ENCODE data around the gene CUBN.

DNA sequence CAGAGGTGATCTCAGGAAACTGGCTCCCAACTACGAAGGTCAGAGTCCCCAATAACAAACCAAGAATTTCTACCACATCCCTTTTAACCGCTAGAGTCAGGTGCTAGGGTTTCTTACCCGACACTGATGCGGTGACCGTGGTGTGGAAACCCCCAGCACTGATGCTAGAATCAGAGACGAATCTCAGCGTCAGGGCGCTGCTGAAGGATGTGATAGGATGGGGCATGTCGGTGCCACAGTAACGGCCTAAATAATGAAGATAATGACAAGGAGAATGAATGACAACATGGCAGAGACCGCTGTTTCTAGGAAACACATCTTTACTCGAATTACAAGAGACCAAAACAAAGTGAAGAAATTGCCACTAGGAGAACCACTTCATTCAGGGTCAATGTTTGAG, 181.2 kb downstream of the CUBN start:
- no peak for TF ChIP-seq MYC (CRISPR knock-in tag; IDR thresholded peaks at IDR 0.05; ENCODE audit: borderline replicate concordance)
- TF ChIP-seq, protein P1, sequence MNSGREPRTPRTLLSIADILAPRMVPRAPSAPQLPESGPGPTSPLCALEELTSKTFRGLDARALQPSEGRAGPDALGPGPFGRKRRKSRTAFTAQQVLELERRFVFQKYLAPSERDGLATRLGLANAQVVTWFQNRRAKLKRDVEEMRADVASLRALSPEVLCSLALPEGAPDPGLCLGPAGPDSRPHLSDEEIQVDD (CRISPR knock-in tag; IDR thresholded peaks at IDR 0.05; ENCODE audit: borderline replicate concordance): no peak
- TF ChIP-seq, protein P2, sequence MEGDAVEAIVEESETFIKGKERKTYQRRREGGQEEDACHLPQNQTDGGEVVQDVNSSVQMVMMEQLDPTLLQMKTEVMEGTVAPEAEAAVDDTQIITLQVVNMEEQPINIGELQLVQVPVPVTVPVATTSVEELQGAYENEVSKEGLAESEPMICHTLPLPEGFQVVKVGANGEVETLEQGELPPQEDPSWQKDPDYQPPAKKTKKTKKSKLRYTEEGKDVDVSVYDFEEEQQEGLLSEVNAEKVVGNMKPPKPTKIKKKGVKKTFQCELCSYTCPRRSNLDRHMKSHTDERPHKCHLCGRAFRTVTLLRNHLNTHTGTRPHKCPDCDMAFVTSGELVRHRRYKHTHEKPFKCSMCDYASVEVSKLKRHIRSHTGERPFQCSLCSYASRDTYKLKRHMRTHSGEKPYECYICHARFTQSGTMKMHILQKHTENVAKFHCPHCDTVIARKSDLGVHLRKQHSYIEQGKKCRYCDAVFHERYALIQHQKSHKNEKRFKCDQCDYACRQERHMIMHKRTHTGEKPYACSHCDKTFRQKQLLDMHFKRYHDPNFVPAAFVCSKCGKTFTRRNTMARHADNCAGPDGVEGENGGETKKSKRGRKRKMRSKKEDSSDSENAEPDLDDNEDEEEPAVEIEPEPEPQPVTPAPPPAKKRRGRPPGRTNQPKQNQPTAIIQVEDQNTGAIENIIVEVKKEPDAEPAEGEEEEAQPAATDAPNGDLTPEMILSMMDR (CRISPR knock-in tag; IDR thresholded peaks at IDR 0.05): no peak
- TF ChIP-seq, protein P3, sequence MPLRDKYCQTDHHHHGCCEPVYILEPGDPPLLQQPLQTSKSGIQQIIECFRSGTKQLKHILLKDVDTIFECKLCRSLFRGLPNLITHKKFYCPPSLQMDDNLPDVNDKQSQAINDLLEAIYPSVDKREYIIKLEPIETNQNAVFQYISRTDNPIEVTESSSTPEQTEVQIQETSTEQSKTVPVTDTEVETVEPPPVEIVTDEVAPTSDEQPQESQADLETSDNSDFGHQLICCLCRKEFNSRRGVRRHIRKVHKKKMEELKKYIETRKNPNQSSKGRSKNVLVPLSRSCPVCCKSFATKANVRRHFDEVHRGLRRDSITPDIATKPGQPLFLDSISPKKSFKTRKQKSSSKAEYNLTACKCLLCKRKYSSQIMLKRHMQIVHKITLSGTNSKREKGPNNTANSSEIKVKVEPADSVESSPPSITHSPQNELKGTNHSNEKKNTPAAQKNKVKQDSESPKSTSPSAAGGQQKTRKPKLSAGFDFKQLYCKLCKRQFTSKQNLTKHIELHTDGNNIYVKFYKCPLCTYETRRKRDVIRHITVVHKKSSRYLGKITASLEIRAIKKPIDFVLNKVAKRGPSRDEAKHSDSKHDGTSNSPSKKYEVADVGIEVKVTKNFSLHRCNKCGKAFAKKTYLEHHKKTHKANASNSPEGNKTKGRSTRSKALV (CRISPR knock-in tag; IDR thresholded peaks at IDR 0.05): no peak
- TF ChIP-seq POLR2A (IDR thresholded peaks at IDR 0.05; ENCODE audit: insufficient read depth in 1 of 2, low read depth in 2 of 2, low read length in 2 of 2): no peak
- no peak for TF ChIP-seq TRIM24 (CRISPR knock-in tag; IDR thresholded peaks at IDR 0.05)
- TF ChIP-seq, protein P4, sequence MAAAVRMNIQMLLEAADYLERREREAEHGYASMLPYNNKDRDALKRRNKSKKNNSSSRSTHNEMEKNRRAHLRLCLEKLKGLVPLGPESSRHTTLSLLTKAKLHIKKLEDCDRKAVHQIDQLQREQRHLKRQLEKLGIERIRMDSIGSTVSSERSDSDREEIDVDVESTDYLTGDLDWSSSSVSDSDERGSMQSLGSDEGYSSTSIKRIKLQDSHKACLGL (CRISPR knock-in tag; IDR thresholded peaks at IDR 0.05): no peak
